ENCODE results near the gene FAM163B.

The FAM163B gene

GRCh38 chr9:133573791-133574515, 35.2 kb downstream of the FAM163B start:
- no peak for TF ChIP-seq CTCF (IDR thresholded peaks at IDR 0.05; ENCODE audit: borderline replicate concordance, insufficient read depth, low read depth, low read length)
- H3K4me3 ChIP-seq (ENCODE audit: low read depth, low read length) = no peak overlapping the region

GRCh38 chr9:133572821-133573361, 36.3 kb downstream of the FAM163B start:
- no peak overlapping the region for H3K4me3 ChIP-seq (ENCODE audit: low read depth, low read length)
- no peak for TF ChIP-seq CTCF (IDR thresholded peaks at IDR 0.05; ENCODE audit: borderline replicate concordance, insufficient read depth, low read depth, low read length)

GRCh38 chr9:133571896-133572595, 37.1 kb downstream of the FAM163B start:
- TF ChIP-seq CTCF (IDR thresholded peaks at IDR 0.05; ENCODE audit: borderline replicate concordance, insufficient read depth, low read depth, low read length) = no peak
- H3K4me3 ChIP-seq (ENCODE audit: low read depth, low read length) = no peak overlapping the region

GRCh38 chr9:133571391-133571890, 37.7 kb downstream of the FAM163B start:
- no peak for TF ChIP-seq CTCF (IDR thresholded peaks at IDR 0.05; ENCODE audit: borderline replicate concordance, insufficient read depth, low read depth, low read length)

GRCh38 chr9:133570691-133571080, 38.5 kb downstream of the FAM163B start:
- no peak overlapping the region for H3K4me3 ChIP-seq (ENCODE audit: low read depth, low read length)
- no peak for TF ChIP-seq CTCF (IDR thresholded peaks at IDR 0.05; ENCODE audit: borderline replicate concordance, insufficient read depth, low read depth, low read length)

More at GRCh38 chr9:133571391-133571890, 37.7 kb downstream of the FAM163B start:
- no peak overlapping the region for H3K4me3 ChIP-seq (ENCODE audit: low read depth, low read length)

- no peak overlapping the region for H3K4me3 ChIP-seq (ENCODE audit: low read depth, low read length)
- TF ChIP-seq CTCF (IDR thresholded peaks at IDR 0.05; ENCODE audit: borderline replicate concordance, insufficient read depth, low read depth, low read length) = no peak
Measured at GRCh38 chr9:133569891-133570690, 39.1 kb downstream of the FAM163B start.
